HG03175 (cell line): ENCODE measurements around the gene WDHD1.
"Not testable (repeated sequence)": the region's sequence is repeated elsewhere in the genome, so short reads cannot be mapped to it uniquely, and the experiment has no call there.

ENCODE experiments used
- ATAC-seq: cut with Tn5 transposase; IDR thresholded peaks from one replicate; pipeline ENCODE4 v1.9.1; 2021; ENCODE audit warnings: mild to moderate bottlenecking, moderate library complexity; ENCODE audit not compliant: unreplicated experiment

Gene WDHD1

DNA sequence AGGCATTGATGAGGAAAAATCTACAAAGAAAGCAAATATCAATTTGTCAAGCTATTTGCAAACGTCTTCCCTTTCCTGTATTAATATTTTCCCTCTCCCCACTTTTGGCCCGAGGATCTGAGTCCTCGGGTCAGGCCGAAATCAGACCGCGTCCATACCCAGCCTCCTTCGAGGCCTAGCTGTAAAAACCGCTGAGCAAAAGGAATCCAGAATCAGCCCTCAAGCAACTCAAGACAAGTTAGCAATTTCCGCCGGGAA, 24.2 kb upstream of the WDHD1 start:
- ATAC-seq = peak; percentile 28

DNA sequence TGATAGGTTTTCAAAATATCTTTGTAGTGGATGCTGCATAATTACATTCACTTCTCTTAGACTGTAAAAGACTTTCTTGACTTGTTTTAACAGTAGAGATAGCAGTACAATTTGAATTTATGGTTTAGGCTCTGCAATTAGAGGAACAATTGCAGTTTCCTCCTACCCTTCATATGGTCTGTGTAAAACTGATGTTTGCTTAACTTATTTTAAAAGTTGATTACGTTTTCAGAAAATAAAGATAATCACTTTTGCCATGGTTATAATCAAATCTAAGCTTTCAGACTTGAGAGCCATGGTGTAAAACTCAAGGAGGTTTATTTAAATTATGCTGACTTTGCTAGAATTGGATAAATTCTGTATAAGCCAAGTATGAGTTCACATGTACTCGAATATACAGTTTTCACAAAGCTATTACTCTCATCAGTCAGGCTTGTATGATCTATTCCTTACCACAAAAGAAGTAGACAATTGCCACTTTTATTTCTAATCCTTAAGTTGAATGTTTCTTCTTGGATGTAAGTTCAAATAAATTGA, 22.1 kb upstream of the WDHD1 start:
- no peak for ATAC-seq

DNA sequence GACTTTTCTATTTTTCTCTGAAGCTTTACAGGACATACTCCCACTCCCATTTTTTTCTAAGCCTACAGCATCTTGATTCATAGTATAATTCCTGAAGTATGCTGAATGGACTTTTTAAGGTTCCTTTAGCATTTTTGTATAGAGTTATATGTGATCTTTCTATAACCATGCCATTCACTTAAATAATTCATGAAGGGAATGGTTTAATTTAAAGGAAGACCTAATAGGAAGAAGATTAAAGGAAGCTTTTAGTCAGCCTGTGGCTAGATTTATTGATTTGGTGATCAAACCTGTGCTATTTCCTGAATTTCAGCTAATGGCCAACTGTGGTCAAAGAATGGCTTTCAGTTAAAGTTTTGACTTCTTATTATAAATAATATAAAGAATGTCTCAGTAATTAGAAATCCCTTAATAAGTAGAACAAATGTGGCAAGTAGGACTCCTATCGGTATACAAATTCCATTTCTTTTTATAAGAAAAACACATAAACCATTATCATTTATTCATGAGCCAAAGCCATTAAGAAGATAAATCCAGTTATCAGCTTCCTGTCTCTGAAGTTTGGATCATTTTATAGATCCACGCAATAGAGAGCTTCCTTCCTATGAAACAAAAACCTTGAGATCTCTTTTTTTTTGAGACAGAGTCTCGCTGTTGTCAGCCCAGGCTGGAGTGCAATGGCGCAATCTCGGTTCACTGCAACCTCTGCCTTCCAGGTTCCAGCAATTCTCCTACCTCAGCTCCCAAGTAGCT, 20.6 kb upstream of the WDHD1 start:
- ATAC-seq = no peak

DNA sequence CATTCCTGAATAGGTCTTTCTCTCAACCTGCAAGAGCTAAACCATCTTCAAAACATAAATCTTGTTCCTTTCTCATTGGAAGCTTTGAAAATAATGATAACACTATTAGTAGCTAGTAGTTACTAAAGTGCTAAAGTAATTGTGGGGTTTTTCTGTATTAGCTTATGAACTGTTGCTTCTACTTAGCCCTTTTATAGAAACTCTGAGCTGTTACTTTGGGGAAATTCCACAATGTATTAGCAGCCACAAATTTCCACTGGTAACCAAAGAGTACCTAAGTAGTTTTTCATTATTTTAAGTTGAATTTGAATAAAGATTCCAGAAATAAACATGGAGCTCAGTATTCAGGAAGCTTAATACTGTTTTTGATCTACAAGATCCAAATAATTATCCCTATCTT, 18.2 kb upstream of the WDHD1 start:
- ATAC-seq = no peak

DNA sequence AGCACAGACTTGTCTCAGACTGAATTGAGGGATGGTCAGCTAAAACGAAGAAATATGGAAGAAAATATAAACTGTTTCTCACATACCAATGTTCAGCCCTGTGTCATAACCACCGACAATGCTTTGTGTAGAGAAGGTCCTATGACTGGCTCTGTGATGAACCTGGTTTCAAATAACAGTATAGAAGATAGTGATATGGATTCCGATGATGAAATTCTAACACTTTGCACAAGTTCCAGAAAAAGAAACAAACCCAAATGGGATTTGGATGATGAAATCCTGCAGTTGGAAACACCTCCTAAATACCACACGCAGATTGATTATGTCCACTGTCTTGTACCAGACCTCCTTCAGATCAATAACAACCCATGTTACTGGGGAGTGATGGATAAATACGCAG, 16.6 kb upstream of the WDHD1 start:
- no peak for ATAC-seq

DNA sequence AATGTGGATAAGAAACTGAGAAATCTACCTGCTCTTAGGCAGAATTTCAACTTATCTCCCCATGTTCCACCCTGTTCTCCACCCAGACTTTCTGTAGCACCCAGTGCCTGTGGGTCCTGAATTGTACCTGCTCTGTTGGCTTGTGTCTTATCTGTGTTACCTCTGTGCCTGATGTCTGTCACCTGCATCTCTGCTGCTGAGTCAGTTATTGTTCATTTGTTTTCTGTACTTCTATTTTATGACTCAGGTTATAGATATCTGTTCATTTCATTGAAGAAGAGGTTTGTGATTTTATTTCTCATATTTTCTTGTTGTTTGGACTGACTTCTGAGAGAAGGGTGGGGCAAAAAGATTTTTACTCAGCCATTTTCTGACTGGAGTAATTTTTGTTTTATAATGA, 11.8 kb upstream of the WDHD1 start:
- ATAC-seq = no peak

DNA sequence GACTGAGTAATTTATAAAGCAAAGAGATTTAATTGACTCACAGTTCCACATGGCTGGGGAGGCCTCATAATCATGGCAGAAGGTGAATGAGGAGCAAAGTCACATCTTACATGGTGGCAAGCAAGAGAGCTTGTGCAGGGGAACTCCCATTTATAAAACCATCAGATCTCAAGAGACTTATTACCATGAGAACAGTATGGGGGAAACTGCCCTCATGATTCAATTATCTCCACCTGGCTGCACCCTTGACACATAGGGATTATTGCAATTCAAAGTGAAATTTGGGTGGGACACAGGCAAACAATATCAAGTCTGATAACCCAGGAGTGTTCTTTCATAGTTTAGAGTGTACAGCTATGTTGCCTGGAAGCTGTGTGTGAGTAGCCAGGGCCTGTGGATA, 11.1 kb upstream of the WDHD1 start:
- not testable (repeated sequence) for ATAC-seq

DNA sequence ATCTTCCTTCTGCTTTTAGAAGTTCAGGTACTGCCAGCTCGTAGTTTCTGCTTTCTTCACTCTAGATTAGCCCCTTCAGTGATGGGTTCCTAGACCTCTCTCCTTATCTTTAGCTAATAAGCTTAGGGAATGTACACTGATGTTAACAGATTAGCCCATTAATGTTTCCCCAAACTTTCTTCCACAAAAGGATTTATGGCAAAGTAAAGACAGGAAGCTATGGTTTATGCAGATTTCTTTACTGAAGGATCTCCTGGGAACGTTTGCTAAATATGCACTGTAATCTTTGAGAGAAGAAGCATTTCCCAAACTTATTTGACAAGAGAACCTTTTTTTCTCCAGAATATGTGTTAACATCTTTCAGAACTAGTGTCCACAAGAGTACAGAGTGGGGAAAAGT, 4.3 kb upstream of the WDHD1 start:
- ATAC-seq = no peak

DNA sequence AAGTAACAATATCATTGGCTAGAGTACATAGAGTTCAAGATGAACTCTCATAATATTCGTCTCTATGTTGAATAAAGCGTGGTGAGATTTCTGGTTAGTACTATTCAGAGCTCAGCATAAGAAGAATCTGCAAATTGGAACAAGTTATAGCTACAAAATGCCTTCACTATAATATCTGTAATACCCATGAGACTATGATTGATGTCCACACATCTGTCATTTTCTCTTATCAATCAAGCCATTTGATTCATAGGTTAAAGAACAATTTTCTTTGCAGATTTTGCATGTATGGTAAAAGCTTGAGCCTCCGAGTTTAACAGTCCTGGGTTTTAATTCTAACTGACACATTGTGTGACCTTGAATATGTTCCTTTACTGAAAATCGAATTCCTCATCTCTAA, 1.6 kb upstream of the WDHD1 start:
- ATAC-seq = no peak

DNA sequence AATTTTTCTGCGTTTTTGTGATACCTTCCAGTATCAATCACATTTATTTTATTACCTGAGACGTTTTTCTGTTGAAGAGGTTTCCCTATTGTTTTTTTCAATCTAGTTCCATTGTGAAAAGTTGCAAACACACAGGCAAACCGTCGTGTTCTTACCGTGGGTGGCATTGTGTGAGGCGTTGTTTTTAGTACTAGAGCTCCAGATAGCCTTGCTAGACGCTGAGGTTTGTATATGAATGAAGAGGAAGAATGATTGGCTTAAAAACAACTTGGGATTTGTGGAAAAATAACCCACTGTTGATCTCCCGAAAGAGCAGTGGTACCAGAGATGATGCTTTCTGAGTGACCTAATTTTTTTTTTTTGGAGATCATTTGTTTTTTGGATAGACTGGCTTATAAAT, 1.2 kb upstream of the WDHD1 start:
- no peak for ATAC-seq

DNA sequence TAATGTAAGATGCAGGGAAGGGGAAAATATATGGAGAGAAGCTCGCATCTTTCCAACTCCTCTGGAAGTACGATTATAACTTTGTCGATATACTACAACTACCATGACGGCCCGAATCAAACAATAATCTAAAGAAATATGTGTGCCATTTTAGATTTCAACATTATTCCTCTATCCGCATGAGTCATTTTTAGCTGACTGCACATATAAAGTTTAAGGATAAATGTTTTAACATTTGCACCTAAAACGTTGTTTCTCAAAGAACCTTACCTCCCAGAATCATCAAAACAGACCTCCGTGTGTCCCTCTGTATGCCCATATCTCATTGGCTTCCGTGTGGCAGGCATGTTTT, 482 bp downstream of the WDHD1 start:
- no peak for ATAC-seq

DNA sequence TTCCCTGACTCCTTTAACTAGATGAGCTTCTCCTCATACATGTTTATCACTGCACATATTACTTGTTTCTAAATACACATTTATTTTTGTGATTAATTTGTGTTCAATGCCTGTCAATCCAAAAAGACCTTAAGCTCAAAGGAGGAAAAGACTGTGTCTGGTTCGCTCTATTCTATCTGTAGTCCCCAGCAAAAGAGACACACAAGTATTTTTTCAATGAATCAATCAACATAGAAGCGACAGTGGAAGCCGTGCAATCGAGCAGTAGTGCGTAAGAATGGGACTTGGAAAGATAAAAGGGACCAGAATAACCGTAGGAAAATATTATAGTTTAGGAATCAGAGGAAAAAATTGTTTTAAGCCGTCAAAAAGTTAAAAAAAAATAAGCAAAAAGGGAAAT, 951 bp downstream of the WDHD1 start:
- ATAC-seq = no peak

DNA sequence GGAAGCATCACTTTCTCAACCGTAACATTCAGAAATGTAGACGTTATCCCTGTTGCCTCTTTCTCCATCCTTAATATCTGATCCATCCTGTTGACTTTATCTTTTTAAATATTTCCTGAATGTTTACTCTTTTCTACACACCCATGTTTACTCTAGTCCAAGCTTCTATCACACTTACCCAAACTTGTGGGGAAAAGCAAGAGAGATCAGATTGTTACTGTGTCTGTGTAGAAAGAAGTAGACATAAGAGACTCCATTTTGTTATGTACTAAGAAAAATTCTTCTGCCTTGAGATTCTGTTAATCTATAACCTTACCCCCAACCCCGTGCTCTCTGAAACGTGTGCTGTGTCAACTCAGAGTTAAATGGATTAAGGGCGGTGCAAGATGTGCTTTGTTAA, 2.5 kb downstream of the WDHD1 start:
- not testable (repeated sequence) for ATAC-seq

DNA sequence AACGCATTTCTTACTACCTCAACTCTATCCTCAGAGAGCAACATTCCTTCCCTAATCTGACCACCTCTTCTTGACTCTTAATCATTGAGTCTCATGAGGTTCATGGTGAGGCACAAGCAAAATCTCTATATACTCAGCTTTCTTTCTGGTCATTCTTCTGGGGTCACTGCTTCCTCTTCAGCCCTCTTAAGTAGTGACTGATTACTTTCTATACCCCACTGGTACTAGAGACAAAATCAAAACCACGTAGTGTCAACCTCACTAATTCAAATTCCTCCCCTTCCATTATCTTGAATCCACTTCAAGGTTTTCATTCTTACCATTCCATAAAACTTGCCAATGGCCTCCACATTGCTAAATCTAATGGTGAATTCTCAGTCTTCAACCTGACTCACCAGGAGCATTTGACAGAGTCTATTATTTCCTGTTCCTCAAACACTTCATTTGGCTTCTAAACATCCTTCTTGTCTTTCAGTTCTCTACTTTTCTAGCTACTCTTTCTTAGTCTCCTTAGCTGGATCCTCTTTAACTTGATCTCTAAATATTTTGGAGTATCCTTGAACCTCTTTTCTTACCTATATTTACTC, 6.8 kb downstream of the WDHD1 start:
- ATAC-seq = no peak

DNA sequence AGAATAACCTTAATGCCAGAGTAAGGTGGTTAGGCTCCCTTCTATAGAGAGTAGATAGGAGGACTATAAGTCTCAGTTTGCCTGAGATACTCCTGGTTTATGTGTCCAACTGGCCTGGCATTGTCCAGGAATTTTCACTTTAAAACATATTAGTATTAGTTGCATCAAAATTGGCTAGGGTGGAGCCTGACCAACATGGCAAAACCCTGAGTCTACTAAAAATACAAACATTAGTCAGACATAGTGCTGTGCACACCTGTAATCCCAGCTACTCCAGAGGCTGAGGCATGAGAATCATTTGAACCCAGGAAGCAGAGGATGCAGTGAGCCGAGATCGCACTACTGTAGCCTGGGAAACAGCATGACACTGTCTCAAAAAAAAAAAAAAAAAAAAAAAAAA, 11.9 kb downstream of the WDHD1 start:
- no peak for ATAC-seq

DNA sequence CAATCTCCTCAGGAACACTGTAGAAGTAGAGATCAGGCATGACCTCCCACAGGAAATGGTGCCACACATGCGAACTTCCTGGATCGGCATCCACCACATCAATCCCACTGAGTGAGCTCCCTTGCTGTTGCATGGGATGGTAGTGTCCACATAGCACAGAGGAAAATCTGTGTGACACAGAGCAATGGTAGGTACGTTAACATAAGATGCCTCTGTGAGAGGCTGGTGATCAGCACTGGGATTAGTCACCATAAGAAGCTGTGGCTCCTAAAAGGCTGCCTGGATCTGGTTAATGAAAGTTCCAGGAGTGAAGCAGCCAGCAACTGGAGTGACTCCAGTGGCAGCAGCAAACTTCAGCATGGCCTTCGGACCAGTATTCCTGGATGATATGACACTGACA, 21.8 kb downstream of the WDHD1 start:
- ATAC-seq = no peak

DNA sequence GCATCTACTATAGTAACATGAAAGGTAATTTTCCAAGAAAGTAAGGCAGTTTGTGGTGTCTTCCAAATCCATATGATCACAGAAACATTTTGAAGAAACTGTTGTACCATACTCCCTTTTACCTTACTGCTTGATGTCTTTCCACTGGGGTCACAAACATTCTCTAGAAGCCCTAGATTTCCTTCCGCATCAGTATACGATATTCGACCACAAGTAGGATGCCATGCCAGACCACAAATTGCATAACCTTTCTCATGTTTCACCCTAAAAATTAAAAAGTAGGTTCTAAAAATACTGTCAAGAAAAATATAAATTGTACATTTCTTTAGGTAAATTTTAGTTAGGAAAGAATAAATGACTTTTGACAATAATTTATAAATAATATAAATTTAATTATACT, 26.5 kb downstream of the WDHD1 start:
- no peak for ATAC-seq

DNA sequence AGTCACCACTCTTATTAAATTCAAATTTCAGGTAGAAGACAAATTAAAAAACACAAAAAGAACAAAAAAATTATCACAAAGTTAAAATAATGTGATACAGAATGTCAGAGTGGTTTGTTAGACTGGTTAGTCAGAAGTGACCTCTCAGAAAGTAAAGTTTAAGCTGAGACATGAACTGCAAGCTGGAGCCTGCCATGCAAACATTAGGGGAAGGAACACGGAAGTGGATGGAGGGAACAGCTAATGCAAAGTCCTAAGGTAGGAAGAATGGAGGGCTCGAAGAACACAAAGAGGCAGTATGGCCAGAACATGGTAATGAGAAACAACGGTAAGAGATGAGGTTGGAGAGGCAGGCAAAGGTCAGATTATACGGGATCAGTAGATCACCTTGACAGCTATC, 41.7 kb downstream of the WDHD1 start:
- ATAC-seq = no peak

DNA sequence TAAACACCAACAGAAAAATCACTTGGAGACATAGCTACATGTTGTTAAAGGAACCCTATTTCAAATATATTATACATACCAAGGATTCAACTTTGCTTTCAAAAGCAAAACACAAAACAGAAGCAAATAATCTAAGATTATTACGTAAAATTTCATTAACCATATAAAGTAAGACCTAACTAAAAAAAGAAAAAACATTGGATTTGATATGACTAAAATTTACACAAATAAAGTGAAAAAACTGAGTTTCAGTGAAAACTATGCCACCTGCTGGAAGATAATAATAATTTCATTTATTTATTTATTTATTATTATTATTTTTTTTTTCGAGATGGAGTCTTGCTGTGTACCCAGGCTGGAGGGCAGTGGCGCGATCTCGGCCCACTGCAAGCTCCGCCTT, 45.2 kb downstream of the WDHD1 start:
- no peak for ATAC-seq

DNA sequence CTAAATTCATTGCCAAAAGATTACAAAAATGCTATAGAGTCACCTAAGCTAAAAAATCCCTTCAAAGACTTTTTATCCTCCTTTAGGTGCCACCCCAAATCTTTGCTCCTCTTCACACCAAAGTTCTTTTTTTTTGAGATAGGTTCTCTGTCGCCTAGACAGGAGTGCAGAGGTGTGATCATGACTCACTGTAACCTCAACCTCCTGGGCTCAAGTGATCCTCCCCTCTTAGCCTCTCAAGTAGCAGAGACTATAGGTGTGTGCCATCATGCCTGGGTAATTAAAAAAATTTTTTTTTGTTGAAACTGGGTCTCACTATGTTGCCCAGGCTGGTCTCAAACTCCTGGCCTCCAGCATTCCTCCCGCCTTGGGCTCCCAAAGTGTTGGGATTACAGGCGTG, 47.9 kb downstream of the WDHD1 start:
- ATAC-seq = no peak

DNA sequence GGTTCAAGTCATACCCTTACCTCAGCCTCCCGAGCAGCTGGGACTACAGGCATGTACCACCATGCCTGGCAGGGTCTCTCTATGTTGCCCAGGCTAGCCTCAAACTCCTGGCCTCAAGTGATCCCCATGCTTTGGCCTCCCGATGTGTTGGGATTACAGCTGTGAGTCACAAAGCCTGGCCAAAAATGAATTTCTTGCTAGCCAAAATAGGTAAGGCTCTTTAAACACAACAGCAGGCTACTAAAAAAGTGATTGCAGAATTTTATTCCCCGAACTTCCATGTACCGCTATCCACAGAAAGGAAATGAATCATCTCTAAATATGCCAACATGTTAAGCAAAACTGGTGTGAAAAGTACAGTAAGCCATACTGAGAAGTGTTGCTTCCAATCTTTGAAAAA, 50.6 kb downstream of the WDHD1 start:
- ATAC-seq = no peak

DNA sequence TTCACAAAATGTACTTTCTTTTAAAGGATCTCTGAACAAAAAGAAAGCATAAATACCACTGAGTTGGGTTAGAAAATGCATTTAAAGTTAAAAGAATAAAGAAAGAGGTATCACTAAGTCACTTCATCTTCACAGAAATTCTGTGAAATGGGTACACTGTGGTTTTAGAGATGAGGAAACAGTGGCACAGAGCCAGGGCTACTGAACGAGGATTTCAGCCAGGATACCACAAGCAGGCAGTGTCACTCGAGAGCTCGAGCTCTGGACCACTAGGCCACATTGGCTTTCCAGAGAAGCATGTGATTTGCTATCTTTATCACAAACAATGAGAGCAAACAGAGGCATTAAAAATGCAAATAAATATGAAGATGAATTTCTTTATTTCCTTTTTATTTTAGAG, 51.0 kb downstream of the WDHD1 start:
- ATAC-seq = no peak

DNA sequence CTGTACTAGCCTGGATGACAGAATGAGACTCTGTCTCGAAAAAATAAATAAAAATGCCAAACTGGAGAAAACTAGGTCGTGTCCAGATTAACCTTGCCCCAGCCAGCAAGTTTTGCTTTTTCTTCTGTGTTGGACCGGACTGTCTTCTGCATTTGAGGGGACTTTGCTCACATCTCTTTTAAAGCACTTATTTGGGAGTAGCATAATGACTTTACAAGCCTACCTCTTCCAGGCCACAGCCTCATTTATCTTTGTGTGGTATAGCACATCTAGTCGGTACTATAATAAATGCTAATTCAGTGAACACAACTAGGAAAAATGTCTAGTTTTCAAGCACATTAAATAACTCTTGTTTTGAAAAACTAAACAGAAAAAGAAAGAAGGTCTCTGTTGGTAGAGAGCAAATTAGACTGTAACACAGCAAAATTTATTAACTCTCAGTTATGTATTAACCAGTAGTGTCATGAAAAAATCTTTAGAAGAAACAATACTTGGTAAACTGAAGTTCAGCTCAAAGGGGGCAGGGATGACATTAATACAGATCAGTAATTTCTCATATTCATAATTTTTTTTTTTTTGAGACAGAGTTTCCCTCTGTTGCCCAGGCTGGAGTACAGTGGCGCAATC, 52.0 kb downstream of the WDHD1 start:
- ATAC-seq = no peak
